Smooth muscle cell of the brain vasculature (primary cell): Measurements from ENCODE around the gene KRT76.

ENCODE experiments used
- DNase-seq: peaks from one replicate; pipeline ENCODE4 v3.0.0-alpha.2; 2012; ENCODE audit warnings: low read depth, low spot score

Gene KRT76

GRCh38 chr12:52776913-52777395, at the start of gene KRT76:
Gene KRT76, minus strand, starts transcription at chr12:52777345. Its CDS starts 54 bp downstream, at chr12:52777291.
- no peak for DNase-seq

- no peak for DNase-seq
Measured at GRCh38 chr12:52825961-52826360, 48.8 kb upstream of the KRT76 start.

- DNase-seq, result no peak
Measured at GRCh38 chr12:52824741-52825410, 47.7 kb upstream of the KRT76 start.

GRCh38 chr12:52823761-52824450, 46.8 kb upstream of the KRT76 start:
- DNase-seq, result no peak

GRCh38 chr12:52822771-52823510, 45.8 kb upstream of the KRT76 start:
- no peak for DNase-seq

GRCh38 chr12:52821826-52822660, 44.9 kb upstream of the KRT76 start:
- DNase-seq, result no peak

- DNase-seq, result no peak
Measured at GRCh38 chr12:52821071-52821730, 44.1 kb upstream of the KRT76 start.

- no peak for DNase-seq
Measured at GRCh38 chr12:52820521-52820920, 43.4 kb upstream of the KRT76 start.

- no peak for DNase-seq
Measured at GRCh38 chr12:52819731-52820510, 42.8 kb upstream of the KRT76 start.

GRCh38 chr12:52818887-52819420, 41.8 kb upstream of the KRT76 start:
- DNase-seq, result no peak

- no peak for DNase-seq
Measured at GRCh38 chr12:52818388-52818787, 41.2 kb upstream of the KRT76 start.

GRCh38 chr12:52817699-52818238, 40.6 kb upstream of the KRT76 start:
- no peak for DNase-seq

- no peak for DNase-seq
Measured at GRCh38 chr12:52817003-52817698, 40.0 kb upstream of the KRT76 start.

- DNase-seq, result no peak
Measured at GRCh38 chr12:52815676-52816588, 38.8 kb upstream of the KRT76 start.

GRCh38 chr12:52815161-52815560, 38.0 kb upstream of the KRT76 start:
- no peak for DNase-seq

GRCh38 chr12:52814710-52815155, 37.6 kb upstream of the KRT76 start:
- no peak for DNase-seq

GRCh38 chr12:52813885-52814709, 37.0 kb upstream of the KRT76 start, which contains the start of gene KRT4:
Gene KRT4, minus strand, starts transcription at chr12:52814116. Its CDS starts 58 bp downstream, at chr12:52814058.
- no peak for DNase-seq
